Measurements from ENCODE around the gene FAM25G. TPM values are rescaled to one million over a fixed set of nuclear protein-coding genes. Genes with fewer than 3 reads are reported as not detected.

The FAM25G gene
- polyA plus RNA-seq, 1 of the 3 experiments (the other 2 are of a cell fraction): not detected

GRCh38 chr10:47454008-47454779, 37.3 kb downstream of the FAM25G start:
- CTCF ChIA-PET: no interaction called here
- TF ChIP-seq PBX3 (IDR thresholded peaks at IDR 0.05) (no peak), YY1 (IDR thresholded peaks at IDR 0.05; ENCODE audit: low read depth) (no peak), MEF2A (IDR thresholded peaks at IDR 0.05; ENCODE audit: borderline replicate concordance, low read depth) (no peak), JUND (IDR thresholded peaks at IDR 0.05) (no peak), GABPA (IDR thresholded peaks at IDR 0.05; ENCODE audit: low read depth) (no peak)
- H2AFZ ChIP-seq (ENCODE audit: low read depth): no peak overlapping the region

GRCh38 chr10:47453141-47454007, 38.1 kb downstream of the FAM25G start:
- Histone ChIP-seq H3K9me2 (no peaks in the 10 kb centered on the region), H3K36me3 (replicated peaks in 1 of 2; ENCODE audit: control insufficient read depth in 1 of 2, insufficient read depth in 2 of 2, low read length in 1 of 2) (no peaks in the 10 kb centered on the region), H3K27me3 (ENCODE audit: insufficient read depth) (no peaks in the 10 kb centered on the region), H3K9me3 (no peaks in the 10 kb centered on the region), H3K4me1 (ENCODE audit: control insufficient read depth in 1 of 2, insufficient read depth in 2 of 2, low read depth in 1 of 2, low read length in 1 of 2) (peaks cover 0 to 11% of the 10 kb centered on the region in 2 experiments; a peak in 1 of 4 replicates), H3K27ac (ENCODE audit: low read depth in 2 of 2, low read length in 1 of 2) (no peak overlapping the region), H3K4me3 (ENCODE audit: low read depth in 2 of 2, low read length in 1 of 2) (no peak overlapping the region), H4K20me1 (ENCODE audit: insufficient read depth) (no peaks in the 10 kb centered on the region), H2AFZ (ENCODE audit: low read depth) (no peak overlapping the region), H3K4me2 (no peak overlapping the region), H3K79me2 (ENCODE audit: insufficient read depth) (no peaks in the 10 kb centered on the region), H3F3A (replicated peaks; ENCODE audit: insufficient read depth) (no peaks in the 10 kb centered on the region), H3K9ac (no peak overlapping the region)
- no peak for DNase-seq
- TF ChIP-seq ZBTB33 (IDR thresholded peaks at IDR 0.05; ENCODE audit: borderline replicate concordance, low read depth) (no peak), YY1 (IDR thresholded peaks at IDR 0.05; ENCODE audit: low read depth) (no peak), PBX3 (IDR thresholded peaks at IDR 0.05) (no peak), JUND (IDR thresholded peaks at IDR 0.05) (no peak), REST (IDR thresholded peaks at IDR 0.05; ENCODE audit: low read depth, low read length) (no peak), MEF2A (IDR thresholded peaks at IDR 0.05; ENCODE audit: borderline replicate concordance, low read depth) (no peak), RFX5 (IDR thresholded peaks at IDR 0.05; ENCODE audit: low read length) (no peak), MXI1 (IDR thresholded peaks at IDR 0.05; ENCODE audit: low read depth, low read length) (no peak), GABPA (IDR thresholded peaks at IDR 0.05; ENCODE audit: low read depth) (no peak), IRF3 (IDR thresholded peaks at IDR 0.05; ENCODE audit: low read depth, low read length) (no peak), NRF1 (IDR thresholded peaks at IDR 0.05; ENCODE audit: low read depth, low read length) (no peak), FOXM1 (IDR thresholded peaks at IDR 0.05; ENCODE audit: low read depth) (no peak), RAD21 (IDR thresholded peaks at IDR 0.05; ENCODE audit: low read length) (no peak), POLR2AphosphoS5 (IDR thresholded peaks at IDR 0.05; ENCODE audit: low read depth, low read length) (no peak), EP300 (IDR thresholded peaks at IDR 0.05; ENCODE audit: borderline replicate concordance in 1 of 2, low read depth in 1 of 2, low read length in 1 of 2) (no peak)
- WGBS (ENCODE audit: low lambda C conversion rate): 55% methylated on average over 7 of the region's 7 CpGs
- ChIA-PET CTCF (no interaction called here), POLR2A (no interaction called here)

More at GRCh38 chr10:47454008-47454779, 37.3 kb downstream of the FAM25G start:
- POLR2A ChIA-PET: no interaction called here
- Histone ChIP-seq H3K9ac (no peak overlapping the region), H4K20me1 (ENCODE audit: insufficient read depth) (no peaks in the 10 kb centered on the region), H3K4me2 (no peak overlapping the region), H3K27ac (ENCODE audit: low read depth in 2 of 2, low read length in 1 of 2) (no peak overlapping the region), H3K79me2 (ENCODE audit: insufficient read depth) (no peaks in the 10 kb centered on the region), H3K4me3 (ENCODE audit: low read depth in 2 of 2, low read length in 1 of 2) (no peak overlapping the region), H3K4me1 (ENCODE audit: control insufficient read depth in 1 of 2, insufficient read depth in 2 of 2, low read depth in 1 of 2, low read length in 1 of 2) (peaks cover 0 to 9% of the 10 kb centered on the region in 2 experiments; a peak in 1 of 4 replicates), H3K27me3 (ENCODE audit: insufficient read depth) (no peaks in the 10 kb centered on the region), H3F3A (replicated peaks; ENCODE audit: insufficient read depth) (no peaks in the 10 kb centered on the region), H3K36me3 (replicated peaks in 1 of 2; ENCODE audit: control insufficient read depth in 1 of 2, insufficient read depth in 2 of 2, low read length in 1 of 2) (no peaks in the 10 kb centered on the region), H3K9me2 (no peaks in the 10 kb centered on the region), H3K9me3 (no peaks in the 10 kb centered on the region)
- peak; percentile 22 for DNase-seq
- WGBS (ENCODE audit: low lambda C conversion rate): 76% methylated on average over 5 of the region's 10 CpGs

Data from SK-N-SH (cell line).